Keratinocyte (primary cell): ENCODE measurements around the gene CLEC4C.

Source experiments
- CTCF ChIP-seq, 3 experiments: IDR thresholded peaks in 1 of 3; conservative IDR thresholded peaks in 1 of 3; optimal IDR thresholded peaks in 1 of 3; 2 replicates in 2 of 3; 3 replicates in 1 of 3; pipeline versions ENCODE3 to v1.5.1; 2011; ENCODE audit warnings: low read length in 3 of 3, mild to moderate bottlenecking in 3 of 3, moderate library complexity in 2 of 3, control low read depth in 1 of 3, inconsistent platforms in 1 of 3; ENCODE audit not compliant: insufficient read depth in 2 of 3; ENCODE audit errors: extremely low read depth in 1 of 3
- EZH2 ChIP-seq: IDR thresholded peaks from one replicate; pipeline ENCODE4 v1.6.1; 2012; ENCODE audit warnings: inconsistent platforms, mild to moderate bottlenecking, low read length, moderate library complexity

- no peak for TF ChIP-seq CTCF (optimal IDR thresholded peaks at IDR 0.05 in 1 of 3, IDR thresholded peaks at IDR 0.05 in 1 of 3, conservative IDR thresholded peaks at IDR 0.05 in 1 of 3; ENCODE audit: extremely low read depth in 1 of 3, insufficient read depth in 2 of 3, low read length in 3 of 3)
- no peak for TF ChIP-seq EZH2
These were observed 23.2 kb downstream of the CLEC4C start for GRCh38 chr12:7723926-7724325.
